ENCODE measurements around the gene RAB39A. TPM values are rescaled to one million over a fixed set of nuclear protein-coding genes. Genes with fewer than 3 reads are reported as not detected.
A peak's percentile ranks its signal among the peaks of the same experiment; 100 is the strongest.

RAB39A gene
- total RNA-seq, 6 experiments from 2014 or later = 0.42 to 1.2 (median 0.72) TPM; not detected in 1

GRCh38 chr11:107973641-107974040 lies 45.4 kb downstream of the RAB39A start:
- Histone ChIP-seq H3K27me3 (no peaks in the 10 kb centered on the region), H3K4me1 (no peaks in the 10 kb centered on the region), H3K36me3 (no peaks in the 10 kb centered on the region), H3K27ac (no peak overlapping the region), H3K4me3 (no peak overlapping the region), H3K9me3 (no peaks in the 10 kb centered on the region)
- no peak for ATAC-seq
- intact Hi-C loops (cut with DNase I) = no loop called here
- TF ChIP-seq CTCF (IDR thresholded peaks at IDR 0.05) (no peak), POLR2A (IDR thresholded peaks at IDR 0.05) (no peak)
- 88% methylated on average over 1 of the region's 1 CpG for WGBS (ENCODE audit: insufficient coverage, low coverage, low lambda C conversion rate, missing lambda C conversion rate)
- DNase-seq = no peak

- no peaks in the 10 kb centered on the region for H3K27me3 ChIP-seq
- WGBS (ENCODE audit: insufficient coverage, low coverage, low lambda C conversion rate, missing lambda C conversion rate) = 53% methylated on average over 5 of the region's 5 CpGs
- TF ChIP-seq POLR2A (IDR thresholded peaks at IDR 0.05) (no peak), CTCF (IDR thresholded peaks at IDR 0.05) (no peak)
Measured at GRCh38 chr11:107988397-107989158, 60.3 kb downstream of the RAB39A start.

GRCh38 chr11:107991868-107992414 lies 63.7 kb downstream of the RAB39A start:
- ATAC-seq = no peak
- no peak for DNase-seq
- Histone ChIP-seq H3K9me3 (no peaks in the 10 kb centered on the region), H3K27me3 (no peaks in the 10 kb centered on the region), H3K4me3 (no peak overlapping the region), H3K4me1 (peaks cover 0 to 16% (median 0%) of the 10 kb centered on the region in 4 donors), H3K36me3 (no peaks in the 10 kb centered on the region), H3K27ac (no peak overlapping the region)
- intact Hi-C loops (cut with DNase I) = no loop called here
- WGBS (ENCODE audit: insufficient coverage, low coverage, low lambda C conversion rate, missing lambda C conversion rate) = 66% methylated on average over 4 of the region's 5 CpGs
- no peak for TF ChIP-seq POLR2A (IDR thresholded peaks at IDR 0.05)
- no peak for TF ChIP-seq CTCF (IDR thresholded peaks at IDR 0.05)

More at GRCh38 chr11:107988397-107989158, 60.3 kb downstream of the RAB39A start:
- intact Hi-C loops (cut with DNase I) = no loop called here
- no peaks in the 10 kb centered on the region for H3K9me3 ChIP-seq
- H3K4me3 ChIP-seq = no peak overlapping the region
- ATAC-seq (peak; percentile 60 to 91 (median 78)), DNase-seq (no peak)
- H3K27ac ChIP-seq = no peak overlapping the region
- no peaks in the 10 kb centered on the region for H3K36me3 ChIP-seq
- peaks cover 0 to 15% (median 0%) of the 10 kb centered on the region in 4 donors for H3K4me1 ChIP-seq

GRCh38 chr11:107996006-107996776 lies 67.9 kb downstream of the RAB39A start:
- no peak for DNase-seq
- intact Hi-C loops (cut with DNase I) = no loop called here
- TF ChIP-seq CTCF (IDR thresholded peaks at IDR 0.05) (no peak), POLR2A (IDR thresholded peaks at IDR 0.05) (no peak)
- 41% methylated on average over 3 of the region's 5 CpGs for WGBS (ENCODE audit: insufficient coverage, low coverage, low lambda C conversion rate, missing lambda C conversion rate)
- Histone ChIP-seq H3K36me3 (no peaks in the 10 kb centered on the region), H3K27me3 (no peaks in the 10 kb centered on the region), H3K9me3 (no peaks in the 10 kb centered on the region), H3K27ac (no peak overlapping the region), H3K4me1 (peaks cover 0 to 8% (median 0%) of the 10 kb centered on the region in 4 donors), H3K4me3 (no peak overlapping the region)
- ATAC-seq = no peak
